Measurements from ENCODE around the gene CCDC192.

GRCh38 chr5:127940854-127941253 is 237.7 kb downstream of the CCDC192 start:
- TF ChIP-seq CTCF (IDR thresholded peaks at IDR 0.05; ENCODE audit: extremely low read depth in 1 of 2, insufficient read depth in 1 of 2, low read depth in 1 of 2, low read length in 2 of 2) (no peak), FOS (IDR thresholded peaks at IDR 0.05; ENCODE audit: borderline replicate concordance, insufficient read depth, low read length) (no peak), EZH2 (IDR thresholded peaks at IDR 0.05; ENCODE audit: borderline replicate concordance, low read depth, low read length, severe bottlenecking) (no peak), POLR2A (IDR thresholded peaks at IDR 0.05; ENCODE audit: low read depth, low read length) (no peak), MAX (IDR thresholded peaks at IDR 0.05; ENCODE audit: insufficient read depth, insufficient read length) (no peak)

All from endothelial cell of umbilical vein (primary cell).